Hepatocyte (in vitro differentiated cells): ENCODE results near the gene PKNOX2.

ENCODE experiments used
- EZH2 ChIP-seq: fragments of 200-600 bp; sonication (generic); IDR thresholded peaks from 2 replicates; pipeline ENCODE4 v1.6.1; 2016; ENCODE audit warnings: antibody characterized with exemption, mild to moderate bottlenecking, borderline replicate concordance
- TF ChIP-seq, protein P1 (sequence below): fragments of 200-600 bp; sonication (generic); IDR thresholded peaks from 2 replicates; pipeline ENCODE4 v1.5.1; 2016; ENCODE audit warnings: antibody characterized with exemption, mild to moderate bottlenecking; ENCODE audit not compliant: poor library complexity

DNA sequence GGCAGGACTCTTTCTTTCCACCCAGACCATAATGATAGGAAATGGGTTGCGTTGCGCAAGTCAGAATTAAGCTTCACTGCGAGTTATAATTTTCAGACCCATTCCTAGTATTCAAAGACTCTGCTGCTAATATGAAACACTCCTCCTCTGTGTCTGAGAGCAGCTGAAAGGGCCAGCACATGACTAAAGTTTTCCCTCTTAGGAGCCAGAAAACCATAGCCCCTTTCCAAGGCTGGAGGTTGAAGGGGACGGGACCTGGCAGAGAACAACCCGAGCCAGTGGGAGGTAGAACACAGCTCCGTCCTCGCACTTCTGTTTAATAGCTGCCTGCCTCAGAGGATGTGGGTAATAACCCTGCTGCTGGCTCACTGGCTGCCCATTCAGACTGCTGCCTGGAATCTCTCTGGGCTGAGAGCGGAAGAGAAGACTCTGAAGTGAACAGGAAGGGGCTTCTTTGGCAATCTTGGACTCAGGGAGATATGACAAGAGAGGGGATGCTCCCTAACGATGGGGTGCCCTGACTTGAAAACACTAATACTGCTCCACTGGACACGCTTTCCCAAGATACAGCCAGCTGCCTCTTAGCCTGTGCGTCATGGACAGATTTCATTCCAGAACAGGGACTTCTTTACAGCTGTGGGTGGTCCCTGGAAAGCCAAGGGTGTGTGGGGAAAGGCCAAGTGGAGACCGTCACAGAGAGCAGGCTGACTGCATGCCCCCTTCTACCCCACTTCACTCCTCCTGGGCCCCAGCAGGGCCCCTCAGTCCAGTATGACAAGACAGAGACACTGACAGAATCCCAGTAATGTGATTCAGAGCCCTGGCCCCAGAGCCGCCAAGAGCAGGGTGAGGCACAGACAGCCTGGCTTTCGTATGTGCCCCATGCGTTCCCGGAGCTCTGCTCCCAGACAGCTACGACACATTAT lies 174.6 kb downstream of the PKNOX2 start:
- TF ChIP-seq, protein P1, sequence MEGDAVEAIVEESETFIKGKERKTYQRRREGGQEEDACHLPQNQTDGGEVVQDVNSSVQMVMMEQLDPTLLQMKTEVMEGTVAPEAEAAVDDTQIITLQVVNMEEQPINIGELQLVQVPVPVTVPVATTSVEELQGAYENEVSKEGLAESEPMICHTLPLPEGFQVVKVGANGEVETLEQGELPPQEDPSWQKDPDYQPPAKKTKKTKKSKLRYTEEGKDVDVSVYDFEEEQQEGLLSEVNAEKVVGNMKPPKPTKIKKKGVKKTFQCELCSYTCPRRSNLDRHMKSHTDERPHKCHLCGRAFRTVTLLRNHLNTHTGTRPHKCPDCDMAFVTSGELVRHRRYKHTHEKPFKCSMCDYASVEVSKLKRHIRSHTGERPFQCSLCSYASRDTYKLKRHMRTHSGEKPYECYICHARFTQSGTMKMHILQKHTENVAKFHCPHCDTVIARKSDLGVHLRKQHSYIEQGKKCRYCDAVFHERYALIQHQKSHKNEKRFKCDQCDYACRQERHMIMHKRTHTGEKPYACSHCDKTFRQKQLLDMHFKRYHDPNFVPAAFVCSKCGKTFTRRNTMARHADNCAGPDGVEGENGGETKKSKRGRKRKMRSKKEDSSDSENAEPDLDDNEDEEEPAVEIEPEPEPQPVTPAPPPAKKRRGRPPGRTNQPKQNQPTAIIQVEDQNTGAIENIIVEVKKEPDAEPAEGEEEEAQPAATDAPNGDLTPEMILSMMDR: no peak
- TF ChIP-seq EZH2: no peak
